GM10847 (cell line): ENCODE results near the gene CAPN12.

Source experiments
- POLR2A ChIP-seq: IDR thresholded peaks from 2 replicates; pipeline ENCODE4 v1.6.1; 2011; ENCODE audit not compliant: insufficient read length; ENCODE audit errors: extremely low read depth

Gene CAPN12

DNA sequence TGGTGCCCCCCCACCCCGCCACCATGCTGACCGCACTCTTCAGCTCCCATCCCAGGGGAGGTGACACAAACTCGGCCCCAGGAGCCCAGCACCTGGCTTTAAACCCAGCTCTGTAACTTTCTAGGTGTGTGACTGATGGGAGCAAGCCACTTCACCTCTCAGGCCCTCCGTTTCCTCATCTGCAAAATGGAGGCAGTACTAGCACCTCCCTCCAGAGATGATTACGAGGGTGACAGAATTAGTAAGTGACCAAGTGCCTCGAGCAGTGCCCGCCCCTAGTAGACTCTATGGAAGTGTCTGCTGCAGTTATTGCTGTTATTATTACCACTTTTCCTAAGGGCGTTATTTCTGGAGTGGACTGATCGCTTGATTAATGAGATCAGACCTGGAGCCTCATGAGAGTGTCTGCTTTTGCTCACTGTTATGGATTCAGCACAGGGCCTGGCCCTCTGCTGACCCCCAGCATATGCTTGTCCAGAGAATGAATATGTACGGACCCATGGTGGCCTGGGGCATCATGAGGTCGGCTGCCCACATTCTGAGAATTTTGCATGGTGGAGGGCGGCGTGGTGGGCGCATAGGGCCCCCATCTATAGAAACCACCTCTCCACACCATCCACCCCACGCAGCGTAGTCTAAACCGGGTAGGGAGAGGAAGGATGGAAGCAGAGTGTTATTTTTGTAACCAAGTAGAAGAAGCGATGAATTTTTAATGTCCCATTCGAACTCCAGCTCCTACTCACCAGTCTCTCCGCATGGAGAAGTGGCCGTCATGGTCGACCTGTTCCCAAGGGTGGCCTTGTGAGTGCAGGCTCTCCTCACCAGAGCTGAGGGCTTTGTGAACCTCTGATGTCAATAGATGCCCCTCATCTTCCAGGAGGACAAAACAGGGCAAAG is 48.2 kb downstream of the CAPN12 start:
- TF ChIP-seq POLR2A, result no peak

GRCh38 chr19:38695317-38695683 is 49.0 kb downstream of the CAPN12 start:
- no peak for TF ChIP-seq POLR2A

DNA sequence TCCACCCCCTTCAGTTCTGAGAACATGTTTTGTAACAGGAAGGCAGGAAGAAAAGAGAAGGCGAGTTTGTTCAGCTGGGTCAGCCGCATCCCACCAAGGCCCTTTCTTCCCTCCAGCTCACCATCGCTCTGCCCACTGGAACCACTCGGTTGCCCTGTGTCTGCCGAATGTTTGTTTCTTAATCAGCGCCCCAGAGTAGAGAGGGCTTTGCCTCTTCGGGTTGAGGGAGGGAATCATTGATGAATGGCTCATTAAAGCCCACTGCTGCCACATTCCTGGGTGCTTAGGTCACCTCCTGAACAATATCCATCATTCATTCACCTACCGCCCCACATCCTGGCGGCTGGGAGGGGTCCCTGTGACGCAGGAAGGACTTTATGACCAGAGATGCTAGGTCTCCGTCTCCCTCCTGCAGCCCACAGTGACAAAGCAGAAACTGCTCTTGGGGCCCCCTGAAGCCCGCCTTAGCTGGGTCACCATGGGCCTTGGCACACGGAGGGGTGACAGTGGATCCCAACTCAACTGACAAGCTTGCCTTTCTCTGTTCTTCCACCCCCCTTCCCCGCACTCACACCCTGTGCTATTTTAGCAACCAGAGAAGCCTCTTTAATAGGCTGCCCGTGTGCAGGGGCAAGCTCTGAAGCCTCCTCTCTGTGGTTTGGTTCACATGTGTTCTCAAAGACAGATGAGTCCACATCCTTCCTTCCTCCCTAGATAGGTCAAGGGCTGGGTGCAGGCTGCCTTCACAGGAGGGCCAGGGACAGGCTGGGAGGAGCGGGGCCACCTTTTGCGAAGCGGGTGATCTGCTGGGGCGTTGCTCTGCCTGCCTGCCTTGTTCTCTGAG is 50.7 kb downstream of the CAPN12 start:
- TF ChIP-seq POLR2A, result no peak

- TF ChIP-seq POLR2A, result no peak
These were observed 51.6 kb downstream of the CAPN12 start for GRCh38 chr19:38692458-38693379.

DNA sequence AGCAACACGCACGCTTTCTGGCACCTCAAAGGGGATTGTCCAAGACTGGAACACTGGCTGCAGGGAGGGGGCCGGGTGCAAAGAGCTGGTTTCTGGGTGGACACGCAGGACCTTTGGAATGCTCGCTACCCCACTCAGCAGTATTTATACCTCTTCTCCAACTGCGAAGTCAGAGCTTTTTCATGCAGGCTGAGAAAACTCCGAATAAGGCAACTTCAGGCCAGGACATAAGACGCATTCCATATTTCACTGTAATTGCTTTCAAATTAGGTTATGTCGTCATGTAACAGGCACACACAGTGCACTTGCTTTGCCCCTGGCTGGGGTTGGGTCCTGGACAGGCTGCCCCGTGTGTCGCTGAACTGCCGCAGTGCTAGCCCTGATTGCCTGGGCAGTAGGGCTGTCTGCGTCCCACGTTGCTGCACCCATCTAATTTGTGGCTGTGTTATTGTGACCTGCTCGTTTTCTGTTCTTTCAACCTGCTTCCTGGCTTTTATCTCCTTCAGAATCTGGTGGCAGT is 52.3 kb downstream of the CAPN12 start:
- TF ChIP-seq POLR2A, result no peak

- no peak for TF ChIP-seq POLR2A
These were observed 53.4 kb downstream of the CAPN12 start for GRCh38 chr19:38690832-38691231.

DNA sequence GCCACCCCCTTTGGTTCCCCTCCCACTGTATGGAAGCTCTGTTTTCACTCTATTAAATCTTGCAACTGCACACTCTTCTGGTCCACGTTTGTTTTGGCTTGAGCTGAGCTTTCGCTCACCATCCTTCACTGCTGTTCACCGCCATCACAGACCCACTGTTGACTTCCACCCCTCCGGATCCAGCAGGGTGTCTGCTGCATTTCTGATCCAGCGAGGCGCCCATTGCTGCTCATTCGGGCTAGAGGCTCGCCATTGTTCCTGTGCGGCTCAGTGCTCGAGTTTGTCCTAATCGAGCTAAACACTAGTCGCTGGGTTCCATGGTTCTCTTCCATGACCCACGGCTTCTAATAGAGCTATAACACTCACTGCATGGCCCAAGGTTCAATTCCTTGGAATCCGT is 54.1 kb downstream of the CAPN12 start:
- no peak for TF ChIP-seq POLR2A

DNA sequence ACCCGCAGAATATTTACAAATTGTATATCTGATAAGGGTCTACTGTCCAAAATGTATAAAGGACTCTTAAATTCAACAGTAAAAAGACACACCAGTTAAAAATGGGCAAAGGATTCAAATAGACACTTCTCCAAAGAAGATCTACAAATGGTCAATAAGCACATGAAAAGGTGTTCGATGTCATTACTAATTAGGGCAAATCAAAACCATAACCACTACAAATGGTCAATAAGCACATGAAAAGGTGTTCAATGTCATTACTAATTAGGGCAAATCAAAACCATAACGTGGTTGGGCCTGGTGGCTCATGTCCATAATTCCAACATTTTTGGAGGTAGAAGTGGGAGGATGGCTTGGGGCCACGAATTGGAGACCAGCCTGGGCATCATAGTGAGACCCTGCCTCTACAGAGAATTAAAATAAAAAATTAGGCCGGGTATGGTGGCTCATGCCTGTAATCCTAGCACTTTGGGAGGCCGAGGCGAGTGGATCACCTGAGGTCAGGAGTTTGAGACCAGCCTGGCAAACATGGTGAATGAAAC is 56.4 kb downstream of the CAPN12 start:
- no peak for TF ChIP-seq POLR2A

DNA sequence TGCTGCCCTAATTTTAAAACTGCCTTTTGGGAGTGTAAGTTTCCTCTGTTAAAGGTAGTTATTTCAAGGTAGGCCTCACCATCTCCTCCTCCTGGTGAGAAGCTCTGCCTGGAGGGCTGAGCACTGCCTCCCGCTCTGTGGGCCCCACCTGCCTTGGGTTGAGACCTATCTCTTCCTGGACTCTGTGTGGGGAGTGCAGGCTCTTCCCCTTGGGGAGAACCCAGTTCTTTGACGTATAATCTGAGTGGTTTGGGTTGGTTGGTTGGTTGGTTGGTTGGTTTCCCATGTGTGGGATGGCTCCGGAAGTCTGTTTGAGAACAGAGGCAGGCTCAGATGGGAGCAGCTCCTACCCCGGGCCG is 57.8 kb downstream of the CAPN12 start:
- peak; percentile 21 for TF ChIP-seq POLR2A

DNA sequence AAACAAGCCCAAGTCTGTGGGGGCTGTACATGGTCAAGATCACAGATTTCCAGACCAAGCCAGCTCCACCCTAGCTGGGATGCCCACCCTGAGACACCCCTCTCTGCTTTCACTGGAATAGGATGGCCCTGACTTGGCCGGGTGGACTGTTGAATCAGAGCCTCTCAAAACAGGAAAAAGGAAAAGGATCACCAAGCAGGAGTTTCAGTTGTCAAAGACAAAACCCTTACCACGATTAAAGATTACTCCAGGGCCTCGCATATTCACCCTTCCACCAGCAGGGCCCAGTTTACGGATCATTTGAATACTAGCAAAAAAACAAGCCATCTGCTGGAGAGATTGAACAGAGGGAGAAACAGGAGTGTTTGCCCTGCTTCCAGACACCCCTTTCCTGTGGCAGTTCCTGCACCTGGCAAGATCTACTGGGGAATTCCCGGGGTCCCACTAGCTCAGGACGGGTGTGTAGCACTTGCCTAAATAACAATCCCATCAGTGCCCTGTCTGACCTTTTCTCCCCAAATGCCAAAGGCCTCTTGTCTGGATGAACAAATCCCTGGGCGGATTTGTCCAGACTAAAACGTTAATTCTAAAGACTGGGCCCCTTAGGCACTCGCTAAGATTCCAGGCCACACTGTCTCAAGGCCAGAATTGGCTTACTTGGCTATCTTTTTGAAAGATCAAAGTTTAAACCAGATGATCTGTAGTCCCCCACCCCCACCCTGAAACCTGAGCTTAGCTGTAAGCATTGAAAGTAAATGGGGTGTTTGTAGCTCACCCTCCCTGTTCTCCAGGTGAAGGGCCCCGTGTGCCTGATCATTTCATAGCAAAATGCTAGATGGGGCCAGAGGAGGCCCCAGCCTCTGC is 58.4 kb downstream of the CAPN12 start:
- no peak for TF ChIP-seq POLR2A

- no peak for TF ChIP-seq POLR2A
These were observed 59.2 kb downstream of the CAPN12 start for GRCh38 chr19:38684862-38685665.

- TF ChIP-seq POLR2A, result no peak
These were observed 60.0 kb downstream of the CAPN12 start for GRCh38 chr19:38684078-38684861.
